CD4-positive, alpha-beta T cell treated with Interleukin-12 subunit alpha and Interleukin-12 subunit beta, for 1 hour (primary cell): Measurements from ENCODE around the gene NCAPD2.

Source experiments
- DNase-seq: peaks from one replicate; pipeline ENCODE4 v3.0.0-alpha.2; 2020

The NCAPD2 gene, protein sequence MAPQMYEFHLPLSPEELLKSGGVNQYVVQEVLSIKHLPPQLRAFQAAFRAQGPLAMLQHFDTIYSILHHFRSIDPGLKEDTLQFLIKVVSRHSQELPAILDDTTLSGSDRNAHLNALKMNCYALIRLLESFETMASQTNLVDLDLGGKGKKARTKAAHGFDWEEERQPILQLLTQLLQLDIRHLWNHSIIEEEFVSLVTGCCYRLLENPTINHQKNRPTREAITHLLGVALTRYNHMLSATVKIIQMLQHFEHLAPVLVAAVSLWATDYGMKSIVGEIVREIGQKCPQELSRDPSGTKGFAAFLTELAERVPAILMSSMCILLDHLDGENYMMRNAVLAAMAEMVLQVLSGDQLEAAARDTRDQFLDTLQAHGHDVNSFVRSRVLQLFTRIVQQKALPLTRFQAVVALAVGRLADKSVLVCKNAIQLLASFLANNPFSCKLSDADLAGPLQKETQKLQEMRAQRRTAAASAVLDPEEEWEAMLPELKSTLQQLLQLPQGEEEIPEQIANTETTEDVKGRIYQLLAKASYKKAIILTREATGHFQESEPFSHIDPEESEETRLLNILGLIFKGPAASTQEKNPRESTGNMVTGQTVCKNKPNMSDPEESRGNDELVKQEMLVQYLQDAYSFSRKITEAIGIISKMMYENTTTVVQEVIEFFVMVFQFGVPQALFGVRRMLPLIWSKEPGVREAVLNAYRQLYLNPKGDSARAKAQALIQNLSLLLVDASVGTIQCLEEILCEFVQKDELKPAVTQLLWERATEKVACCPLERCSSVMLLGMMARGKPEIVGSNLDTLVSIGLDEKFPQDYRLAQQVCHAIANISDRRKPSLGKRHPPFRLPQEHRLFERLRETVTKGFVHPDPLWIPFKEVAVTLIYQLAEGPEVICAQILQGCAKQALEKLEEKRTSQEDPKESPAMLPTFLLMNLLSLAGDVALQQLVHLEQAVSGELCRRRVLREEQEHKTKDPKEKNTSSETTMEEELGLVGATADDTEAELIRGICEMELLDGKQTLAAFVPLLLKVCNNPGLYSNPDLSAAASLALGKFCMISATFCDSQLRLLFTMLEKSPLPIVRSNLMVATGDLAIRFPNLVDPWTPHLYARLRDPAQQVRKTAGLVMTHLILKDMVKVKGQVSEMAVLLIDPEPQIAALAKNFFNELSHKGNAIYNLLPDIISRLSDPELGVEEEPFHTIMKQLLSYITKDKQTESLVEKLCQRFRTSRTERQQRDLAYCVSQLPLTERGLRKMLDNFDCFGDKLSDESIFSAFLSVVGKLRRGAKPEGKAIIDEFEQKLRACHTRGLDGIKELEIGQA (N-terminal part only)

DNA sequence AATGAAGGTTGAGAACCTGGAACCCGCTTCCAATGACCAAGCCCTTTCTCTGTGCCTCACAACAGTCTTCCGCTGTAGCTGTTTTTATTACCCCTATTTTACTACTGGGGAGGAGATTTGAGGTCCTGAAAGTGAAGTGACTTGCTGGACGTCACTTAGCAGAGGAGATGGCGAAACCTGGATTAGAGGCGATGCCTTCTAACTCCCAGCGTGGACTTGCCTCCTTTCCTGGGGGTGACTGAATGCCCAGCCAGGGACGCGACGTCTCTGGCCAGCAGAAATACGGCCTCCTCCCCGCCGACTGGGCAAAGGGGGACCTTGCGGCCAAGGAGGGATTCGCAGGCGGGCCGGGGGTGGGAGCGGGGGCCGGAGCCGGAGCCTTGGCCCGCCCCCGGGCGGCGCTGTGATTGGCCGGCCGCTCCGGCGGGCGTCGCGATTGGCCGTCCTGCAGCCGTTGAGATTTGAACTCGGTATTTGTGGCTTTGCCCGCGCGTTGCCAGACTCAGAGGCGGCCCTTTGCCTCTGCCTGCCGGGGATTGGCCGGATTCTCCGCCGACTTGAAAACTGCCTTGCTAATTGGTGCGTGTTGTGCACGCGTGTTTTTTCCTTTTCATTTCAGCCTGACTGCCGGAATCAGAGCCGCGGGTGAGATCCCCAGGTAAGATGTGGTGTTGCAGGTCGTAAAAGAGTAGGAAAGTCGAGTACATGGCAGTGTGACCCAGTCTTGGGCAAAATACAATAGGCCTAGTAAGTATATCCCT is at the start of gene NCAPD2:
TSS of gene NCAPD2 (plus strand) at position 606 of the 761 bp plus-strand sequence. CDS start 997 bp downstream, outside the sequence.
- peak; percentile 96 for DNase-seq

DNA sequence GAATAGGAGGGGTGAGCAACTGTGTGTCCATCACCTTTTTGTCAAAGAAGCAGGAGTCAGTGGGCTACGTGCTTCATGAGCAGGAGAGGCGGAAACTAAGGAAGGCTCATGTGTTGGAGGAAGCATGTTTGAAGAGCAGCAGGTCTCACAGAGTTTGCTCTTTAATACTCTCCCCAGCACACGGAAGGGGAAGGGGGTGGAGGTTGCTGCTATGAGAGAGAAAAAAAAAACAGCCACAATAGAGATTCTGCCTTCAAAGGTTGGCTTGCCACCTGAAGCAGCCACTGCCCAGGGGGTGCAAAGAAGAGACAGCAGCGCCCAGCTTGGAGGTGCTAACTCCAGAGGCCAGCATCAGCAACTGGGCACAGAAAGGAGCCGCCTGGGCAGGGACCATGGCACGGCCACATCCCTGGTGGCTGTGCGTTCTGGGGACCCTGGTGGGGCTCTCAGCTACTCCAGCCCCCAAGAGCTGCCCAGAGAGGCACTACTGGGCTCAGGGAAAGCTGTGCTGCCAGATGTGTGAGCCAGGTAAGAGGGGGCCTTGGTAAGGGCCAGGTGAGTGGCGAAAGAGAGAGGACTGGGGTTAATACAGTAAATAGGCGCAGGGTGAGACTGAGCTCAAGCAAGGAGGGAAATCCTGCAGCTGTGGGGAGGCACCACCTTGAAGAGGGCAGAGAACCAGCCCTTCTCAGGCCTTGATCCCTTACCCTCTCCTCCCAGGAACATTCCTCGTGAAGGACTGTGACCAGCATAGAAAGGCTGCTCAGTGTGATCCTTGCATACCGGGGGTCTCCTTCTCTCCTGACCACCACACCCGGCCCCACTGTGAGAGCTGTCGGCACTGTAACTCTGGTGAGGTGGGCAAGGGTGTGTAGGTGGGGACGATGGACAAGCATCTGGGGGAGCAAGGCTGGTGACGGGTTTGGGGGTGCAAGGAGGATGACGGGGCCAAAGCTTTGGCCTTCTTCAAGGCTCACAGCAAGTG is 48.9 kb upstream of the NCAPD2 start, which contains the start of gene CD27:
TSS of gene CD27 (plus strand) at position 252 of the 985 bp plus-strand sequence. CDS start at position 393, 141 bp downstream.
- peak; percentile 51 for DNase-seq

DNA sequence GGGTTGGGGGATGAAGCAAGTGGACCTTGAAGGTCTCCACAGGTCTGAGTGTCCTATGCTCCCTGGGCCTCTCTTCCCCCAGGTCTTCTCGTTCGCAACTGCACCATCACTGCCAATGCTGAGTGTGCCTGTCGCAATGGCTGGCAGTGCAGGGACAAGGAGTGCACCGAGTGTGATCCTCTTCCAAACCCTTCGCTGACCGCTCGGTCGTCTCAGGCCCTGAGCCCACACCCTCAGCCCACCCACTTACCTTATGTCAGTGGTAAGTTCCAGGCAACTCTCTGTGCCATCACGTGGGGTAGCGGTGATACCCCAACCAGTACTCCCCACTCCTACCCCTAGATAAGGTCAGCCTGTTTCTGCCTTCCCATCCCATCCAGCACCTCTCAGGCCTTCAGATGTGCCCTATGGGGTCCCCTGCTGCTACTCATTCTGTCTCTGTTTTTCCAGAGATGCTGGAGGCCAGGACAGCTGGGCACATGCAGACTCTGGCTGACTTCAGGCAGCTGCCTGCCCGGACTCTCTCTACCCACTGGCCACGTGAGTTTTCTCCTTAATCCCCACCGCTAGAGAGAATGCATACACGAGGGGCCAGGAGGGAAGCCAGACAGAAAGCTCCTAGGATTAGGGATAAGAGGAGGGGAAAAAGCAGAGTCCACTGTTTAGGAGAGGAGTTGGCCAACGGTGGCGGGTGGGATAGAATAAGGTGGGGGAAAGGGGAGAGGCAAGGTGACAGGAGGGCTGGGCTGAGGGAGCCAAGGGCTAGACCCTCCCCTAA is 43.6 kb upstream of the NCAPD2 start:
- DNase-seq, result no peak

DNA sequence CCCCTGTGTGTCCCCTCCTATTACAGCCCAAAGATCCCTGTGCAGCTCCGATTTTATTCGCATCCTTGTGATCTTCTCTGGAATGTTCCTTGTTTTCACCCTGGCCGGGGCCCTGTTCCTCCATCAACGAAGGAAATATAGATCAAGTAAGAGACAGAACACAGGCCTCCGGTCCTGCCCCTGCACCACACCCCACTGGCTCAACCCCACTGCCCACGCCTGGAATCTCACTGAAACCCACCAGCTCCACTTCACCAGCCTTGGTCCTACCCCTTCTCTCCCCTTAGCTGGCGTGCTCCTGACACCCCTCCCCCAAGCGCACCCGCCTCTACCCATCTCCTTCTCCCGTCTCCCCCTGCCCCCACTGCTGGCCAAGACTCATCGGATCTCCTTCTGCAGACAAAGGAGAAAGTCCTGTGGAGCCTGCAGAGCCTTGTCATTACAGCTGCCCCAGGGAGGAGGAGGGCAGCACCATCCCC is 43.0 kb upstream of the NCAPD2 start:
- no peak for DNase-seq

DNA sequence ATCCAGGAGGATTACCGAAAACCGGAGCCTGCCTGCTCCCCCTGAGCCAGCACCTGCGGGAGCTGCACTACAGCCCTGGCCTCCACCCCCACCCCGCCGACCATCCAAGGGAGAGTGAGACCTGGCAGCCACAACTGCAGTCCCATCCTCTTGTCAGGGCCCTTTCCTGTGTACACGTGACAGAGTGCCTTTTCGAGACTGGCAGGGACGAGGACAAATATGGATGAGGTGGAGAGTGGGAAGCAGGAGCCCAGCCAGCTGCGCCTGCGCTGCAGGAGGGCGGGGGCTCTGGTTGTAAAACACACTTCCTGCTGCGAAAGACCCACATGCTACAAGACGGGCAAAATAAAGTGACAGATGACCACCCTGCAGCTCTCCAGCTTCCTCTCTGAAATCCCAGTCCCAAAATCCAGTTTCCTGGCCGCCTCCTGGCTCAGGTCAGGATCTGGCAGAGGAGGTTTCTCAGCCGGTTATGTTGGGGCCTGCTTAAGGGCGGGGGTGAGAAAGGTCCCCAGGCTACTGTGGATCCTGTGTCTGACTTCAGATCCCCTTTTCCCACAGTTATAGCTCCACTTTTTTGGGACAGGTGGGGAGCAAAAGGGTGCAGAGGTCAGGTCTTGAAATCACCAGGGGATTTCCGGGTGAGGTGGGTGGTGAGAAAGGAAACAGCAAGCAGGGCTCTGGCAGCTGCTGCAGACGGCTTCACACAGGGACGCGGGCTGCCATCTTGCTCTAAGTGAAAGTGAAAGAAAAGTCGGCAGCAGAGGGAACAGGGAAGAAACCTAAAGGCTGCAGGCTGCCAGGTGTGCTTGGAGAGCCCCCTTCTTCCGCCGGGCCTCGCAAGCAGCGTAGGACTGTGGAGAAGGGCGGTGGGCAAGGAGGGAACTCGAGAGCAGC is 42.3 kb upstream of the NCAPD2 start, which contains the start of gene TAPBPL:
TSS of gene TAPBPL (plus strand) at position 695 of the 897 bp plus-strand sequence. CDS start 207 bp downstream, outside the sequence.
- peak; percentile 88 for DNase-seq

DNA sequence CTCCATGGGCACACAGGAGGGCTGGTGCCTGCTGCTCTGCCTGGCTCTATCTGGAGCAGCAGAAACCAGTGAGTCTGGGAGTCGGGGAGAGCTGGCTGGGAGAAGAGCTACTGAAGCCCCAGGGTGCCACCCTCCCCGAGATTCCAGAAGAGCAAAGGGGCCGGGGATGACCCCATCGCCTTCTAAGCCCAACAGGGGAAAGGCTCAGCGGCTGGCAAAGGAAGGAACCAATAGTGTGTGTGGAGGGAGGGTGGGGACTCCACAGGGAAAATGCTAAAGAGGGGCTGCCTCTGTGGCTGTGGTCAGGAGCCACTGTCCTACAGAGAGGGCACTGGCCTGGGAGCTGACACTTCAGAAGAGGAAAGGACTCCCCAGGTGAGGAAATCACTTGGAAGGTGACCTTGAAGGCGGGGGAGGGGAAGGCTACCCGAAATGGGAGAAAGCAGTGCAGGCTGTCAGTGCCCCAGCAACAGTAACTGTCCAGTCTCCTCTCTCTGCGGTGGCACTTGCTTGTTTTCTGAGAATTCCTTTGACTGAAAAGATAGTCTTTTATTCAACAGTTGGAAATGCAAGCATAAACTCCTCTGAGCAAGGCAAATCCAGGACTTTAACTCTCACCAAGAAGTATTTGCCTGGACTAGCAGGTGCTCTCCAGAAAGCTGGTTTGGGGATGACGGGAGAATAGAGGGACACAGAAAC is 41.5 kb upstream of the NCAPD2 start:
- no peak for DNase-seq

DNA sequence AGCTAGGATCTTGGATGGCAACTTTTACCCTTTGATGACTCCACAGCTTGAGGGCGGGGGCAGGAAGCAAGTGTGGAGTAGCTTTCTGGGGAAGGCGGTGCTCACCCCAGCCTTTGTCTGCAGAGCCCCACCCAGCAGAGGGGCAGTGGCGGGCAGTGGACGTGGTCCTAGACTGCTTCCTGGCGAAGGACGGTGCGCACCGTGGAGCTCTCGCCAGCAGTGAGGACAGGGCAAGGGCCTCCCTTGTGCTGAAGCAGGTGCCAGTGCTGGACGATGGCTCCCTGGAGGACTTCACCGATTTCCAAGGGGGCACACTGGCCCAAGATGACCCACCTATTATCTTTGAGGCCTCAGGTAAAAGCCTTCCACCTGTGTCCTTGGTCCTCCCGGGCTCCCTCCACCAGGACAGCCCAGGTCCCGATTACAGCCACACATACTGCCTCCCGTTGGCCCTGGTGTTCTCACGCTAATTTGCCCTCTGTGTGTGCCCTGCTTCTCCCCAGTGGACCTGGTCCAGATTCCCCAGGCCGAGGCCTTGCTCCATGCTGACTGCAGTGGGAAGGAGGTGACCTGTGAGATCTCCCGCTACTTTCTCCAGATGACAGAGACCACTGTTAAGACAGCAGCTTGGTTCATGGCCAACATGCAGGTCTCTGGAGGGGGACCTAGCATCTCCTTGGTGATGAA is 40.8 kb upstream of the NCAPD2 start:
- DNase-seq, result no peak

DNA sequence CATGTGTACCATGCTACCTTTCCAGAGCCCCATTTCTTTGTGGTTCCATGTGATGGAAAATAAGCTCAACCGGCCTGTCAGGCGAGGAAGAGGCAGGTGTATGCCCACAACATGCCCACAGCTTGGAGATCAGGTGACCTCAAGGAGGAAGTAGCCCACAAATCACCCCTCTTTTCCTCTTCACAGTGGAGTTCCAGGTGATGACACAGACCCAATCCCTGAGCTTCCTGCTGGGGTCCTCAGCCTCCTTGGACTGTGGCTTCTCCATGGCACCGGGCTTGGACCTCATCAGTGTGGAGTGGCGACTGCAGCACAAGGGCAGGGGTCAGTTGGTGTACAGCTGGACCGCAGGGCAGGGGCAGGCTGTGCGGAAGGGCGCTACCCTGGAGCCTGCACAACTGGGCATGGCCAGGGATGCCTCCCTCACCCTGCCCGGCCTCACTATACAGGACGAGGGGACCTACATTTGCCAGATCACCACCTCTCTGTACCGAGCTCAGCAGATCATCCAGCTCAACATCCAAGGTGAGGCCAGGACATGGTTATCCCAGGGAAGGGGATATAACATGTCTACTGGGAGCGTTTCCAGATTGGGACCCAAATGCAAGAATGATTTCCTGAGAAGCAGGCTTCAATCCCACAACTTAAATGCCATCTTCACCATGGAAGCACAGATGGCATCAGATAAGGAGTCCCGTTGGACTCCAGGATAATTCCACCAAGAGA is 36.5 kb upstream of the NCAPD2 start:
- DNase-seq, result no peak

DNA sequence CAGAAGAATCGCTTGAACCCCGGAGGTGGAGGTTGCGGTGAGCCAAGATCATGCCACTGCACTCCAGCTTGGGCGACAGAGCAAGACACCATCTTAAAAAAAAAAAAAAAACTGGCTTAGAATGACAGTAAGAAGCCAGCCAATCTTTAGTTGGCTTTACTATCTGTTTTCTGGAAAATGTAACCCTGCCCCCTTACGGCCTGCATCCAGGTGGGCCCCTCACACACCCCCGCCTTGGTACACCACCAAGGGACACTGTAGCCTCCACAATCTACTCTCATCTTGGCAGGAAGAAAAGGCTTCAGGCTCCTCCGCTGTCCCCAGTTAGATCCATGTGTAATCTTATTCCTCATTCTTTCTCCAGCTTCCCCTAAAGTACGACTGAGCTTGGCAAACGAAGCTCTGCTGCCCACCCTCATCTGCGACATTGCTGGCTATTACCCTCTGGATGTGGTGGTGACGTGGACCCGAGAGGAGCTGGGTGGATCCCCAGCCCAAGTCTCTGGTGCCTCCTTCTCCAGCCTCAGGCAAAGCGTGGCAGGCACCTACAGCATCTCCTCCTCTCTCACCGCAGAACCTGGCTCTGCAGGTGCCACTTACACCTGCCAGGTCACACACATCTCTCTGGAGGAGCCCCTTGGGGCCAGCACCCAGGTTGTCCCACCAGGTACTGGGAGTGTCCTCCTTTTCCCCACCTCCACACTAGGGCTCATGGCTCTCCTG is 35.5 kb upstream of the NCAPD2 start:
- no peak for DNase-seq

DNA sequence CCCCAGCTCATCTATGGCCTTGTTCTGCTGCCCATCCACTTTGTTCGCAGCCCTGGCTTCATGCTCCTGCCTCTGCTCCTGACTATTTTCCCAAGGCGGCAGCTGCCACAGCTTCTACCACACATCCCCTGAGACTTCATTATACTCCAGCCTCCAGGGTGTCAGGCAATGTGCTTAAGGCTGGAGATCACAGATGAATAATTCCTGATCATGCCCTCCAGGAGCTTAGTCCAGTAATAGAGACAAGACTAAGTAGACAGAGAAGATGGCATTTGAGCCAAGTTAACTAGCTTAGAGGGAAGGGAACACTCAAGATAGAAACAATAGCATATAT is 34.9 kb upstream of the NCAPD2 start:
- no peak for DNase-seq

DNA sequence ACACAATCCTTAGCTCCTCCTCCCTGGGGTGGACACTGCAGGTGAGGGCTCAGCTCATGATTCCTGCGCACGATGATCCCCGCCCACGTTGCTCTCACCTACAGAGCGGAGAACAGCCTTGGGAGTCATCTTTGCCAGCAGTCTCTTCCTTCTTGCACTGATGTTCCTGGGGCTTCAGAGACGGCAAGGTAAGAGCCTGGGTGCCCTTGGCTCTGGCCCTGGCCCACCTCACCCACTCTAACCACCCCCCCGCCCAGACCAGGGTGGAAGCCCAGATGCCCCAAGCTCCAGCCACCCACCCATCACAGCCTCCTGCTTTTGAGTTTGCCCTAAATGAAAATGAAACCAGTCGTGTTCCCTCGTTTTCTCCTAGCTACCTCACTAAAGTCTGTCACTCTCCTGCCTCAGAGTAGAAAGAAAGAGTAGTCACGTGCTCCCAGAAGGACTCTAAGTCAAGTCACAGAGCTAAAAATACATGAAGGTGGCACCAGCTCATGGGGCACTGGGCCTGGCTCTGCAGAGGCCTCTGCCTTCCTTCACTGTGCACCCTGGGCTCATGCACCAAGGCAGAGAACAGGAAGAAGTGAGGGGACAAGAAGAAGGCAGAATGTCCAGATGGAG is 33.0 kb upstream of the NCAPD2 start:
- peak; percentile 59 for DNase-seq

DNA sequence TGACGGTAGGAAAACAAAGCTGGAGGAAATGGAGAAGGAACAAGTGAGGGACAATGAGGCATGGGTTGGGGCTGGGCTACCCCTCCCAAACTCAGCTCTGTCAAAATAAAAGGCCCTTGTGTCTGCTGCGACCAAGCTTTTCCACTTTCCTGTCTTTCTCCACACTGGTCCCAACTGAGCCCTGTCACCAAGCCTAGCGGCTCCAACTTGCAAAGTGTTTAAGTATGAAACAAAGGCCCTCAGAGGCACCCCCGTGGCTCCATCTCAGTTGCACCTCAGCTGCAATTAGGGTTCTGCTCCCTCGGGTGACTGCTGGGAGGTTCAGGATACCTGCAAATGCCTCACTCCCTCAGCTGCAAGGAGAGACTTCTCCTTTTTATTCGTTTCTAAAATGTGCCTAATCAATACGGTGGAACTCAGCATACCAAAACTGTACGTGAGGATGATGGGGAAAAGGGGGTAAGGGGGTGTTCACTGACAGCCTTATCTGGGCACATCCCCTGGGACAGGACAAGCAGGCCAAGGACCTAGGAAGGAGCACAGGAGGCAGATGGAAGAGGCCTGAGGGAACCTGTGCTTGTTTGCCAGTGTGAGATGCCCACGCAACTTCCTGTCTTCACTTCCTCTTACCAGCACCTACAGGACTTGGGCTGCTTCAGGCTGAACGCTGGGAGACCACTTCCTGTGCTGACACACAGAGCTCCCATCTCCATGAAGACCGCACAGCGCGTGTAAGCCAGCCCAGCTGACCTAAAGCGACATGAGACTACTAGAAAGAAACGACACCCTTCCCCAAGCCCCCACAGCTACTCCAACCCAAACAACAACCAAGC is 32.3 kb upstream of the NCAPD2 start:
- DNase-seq, result peak; percentile 87

DNA sequence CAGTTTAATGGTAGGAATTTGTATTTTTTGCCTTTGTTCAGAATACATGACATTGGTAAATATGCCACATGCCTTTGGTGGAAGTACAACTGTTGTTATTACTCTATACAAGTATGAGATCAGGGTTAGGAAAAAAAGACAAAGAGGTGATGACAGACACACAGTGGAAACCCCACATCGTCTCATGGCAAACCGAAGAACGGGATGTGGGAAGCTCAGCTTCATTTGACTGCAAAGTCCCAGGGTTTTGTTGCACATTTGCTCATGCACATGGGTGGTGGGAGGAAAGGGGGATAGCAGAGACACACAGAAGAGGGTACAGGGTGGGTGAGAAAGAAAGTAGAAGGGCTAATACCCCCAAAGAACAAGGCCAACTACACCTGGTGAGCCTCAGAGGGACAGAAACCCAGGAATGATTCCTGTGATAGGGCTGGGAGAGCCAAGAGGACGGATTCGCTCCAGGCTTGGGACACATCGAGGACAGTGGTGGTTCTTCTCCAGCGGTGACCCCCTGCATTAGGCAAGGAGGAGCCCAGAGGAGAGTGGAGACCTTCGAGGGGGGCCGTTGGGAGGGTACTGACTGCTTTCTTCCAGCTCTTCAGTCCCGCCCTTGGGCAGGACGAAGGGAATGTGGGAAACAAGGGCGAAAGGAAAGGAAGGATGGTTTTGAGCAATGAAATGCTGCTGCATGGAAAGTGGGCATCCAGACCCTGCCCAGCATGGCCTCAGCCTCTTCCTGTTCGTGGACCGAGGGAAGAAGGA is 31.5 kb upstream of the NCAPD2 start:
- DNase-seq, result no peak

DNA sequence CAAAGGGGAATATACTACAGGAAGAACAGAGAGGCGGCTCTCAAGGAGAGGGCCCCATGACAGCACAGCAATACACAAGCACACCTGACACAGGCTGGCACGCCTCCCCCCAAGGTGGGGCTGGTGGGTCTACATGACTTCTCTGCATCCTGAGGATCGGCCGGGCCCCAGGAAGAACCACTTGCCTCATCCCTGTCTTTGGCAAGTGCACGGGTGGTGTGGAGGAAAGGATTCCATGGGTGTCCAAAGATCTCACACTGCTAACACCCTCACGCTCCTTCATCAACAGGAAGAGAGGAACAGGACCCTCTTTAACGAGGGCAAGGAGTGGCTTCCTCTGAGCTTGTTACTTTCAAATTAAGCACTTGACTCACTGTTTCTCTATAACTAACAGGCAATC is 30.7 kb upstream of the NCAPD2 start:
- peak; percentile 40 for DNase-seq
